ENCODE data around the gene LEKR1.

GRCh38 chr3:157086775-157087174 lies 260.6 kb downstream of the LEKR1 start:
- TF ChIP-seq CTCF (IDR thresholded peaks at IDR 0.05; ENCODE audit: insufficient read depth, low read depth, low read length) (no peak), EZH2 (IDR thresholded peaks at IDR 0.05; ENCODE audit: insufficient read depth, low read length) (no peak)
